ENCODE results near the gene LRRIQ1.

The LRRIQ1 gene

DNA sequence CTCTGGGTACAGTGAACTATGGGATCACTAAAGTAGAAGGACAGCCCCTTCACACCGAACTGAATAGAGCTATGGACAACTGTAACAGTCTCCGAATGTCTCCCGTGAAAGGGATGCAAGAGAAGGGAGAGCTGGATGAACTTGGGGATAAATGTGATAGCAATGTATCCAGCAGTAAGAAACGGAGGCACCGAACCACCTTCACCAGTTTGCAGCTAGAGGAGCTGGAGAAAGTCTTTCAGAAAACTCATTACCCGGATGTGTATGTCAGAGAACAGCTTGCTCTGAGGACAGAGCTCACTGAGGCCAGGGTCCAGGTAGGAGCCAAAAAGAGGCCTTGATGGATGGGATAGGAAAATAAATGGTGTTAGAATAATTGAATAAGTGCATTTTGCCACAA lies 247.4 kb downstream of the LRRIQ1 start (continued):
- peak; percentile 51; the same call in 1 of the 2 replicates for TF ChIP-seq ZBTB17 (tag by site-specific recombination; IDR thresholded peaks at IDR 0.05)
